ENCODE measurements around the gene GATM. TPM values are rescaled to one million over a fixed set of nuclear protein-coding genes. Genes with fewer than 3 reads are reported as not detected.

GATM gene
- total and polyA plus RNA-seq, 8 donors, result 5.4 to 26.3 (median 19.9) TPM

DNA sequence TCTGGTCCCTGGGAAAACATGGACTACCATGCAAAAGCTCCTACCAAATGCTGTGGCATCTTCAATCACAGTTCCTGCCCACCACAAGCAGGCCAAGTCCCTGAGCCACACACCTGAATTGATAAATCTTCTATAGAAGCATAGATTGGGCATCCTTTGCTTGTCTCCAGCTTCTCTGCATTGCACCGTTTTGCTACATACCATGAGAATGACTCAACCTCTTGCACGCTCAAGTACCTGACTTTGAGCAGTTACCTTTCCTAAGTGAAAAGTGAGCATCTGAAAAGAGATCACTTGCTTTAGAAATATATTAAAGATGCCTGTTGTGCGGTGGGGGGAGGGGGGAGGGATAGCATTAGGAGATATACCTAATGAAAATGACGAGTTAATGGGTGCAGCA, 31.3 kb downstream of the GATM start:
- Histone ChIP-seq H3K36me3 (no peaks in the 10 kb centered on the region), H3K27ac (peak overlapping the region in 1 of 2 donors; percentile 33), H3K27me3 (peaks cover 0 to 6% of the 10 kb centered on the region in 2 donors), H3K4me1 (no peaks in the 10 kb centered on the region), H3K4me3 (no peak overlapping the region), H3K9me3 (no peaks in the 10 kb centered on the region)
- intact Hi-C loops (cut with DNase I), result no loop called here
- TF ChIP-seq CTCF (IDR thresholded peaks at IDR 0.05), result no peak
- ATAC-seq, result peak; percentile 83
- DNase-seq, result no peak

GRCh38 chr15:45346381-45346780, 32.0 kb downstream of the GATM start:
- no peak for TF ChIP-seq CTCF (IDR thresholded peaks at IDR 0.05)
- Histone ChIP-seq H3K9me3 (no peaks in the 10 kb centered on the region), H3K4me3 (no peak overlapping the region), H3K4me1 (no peaks in the 10 kb centered on the region), H3K27me3 (peaks cover 0 to 6% of the 10 kb centered on the region in 2 donors), H3K36me3 (no peaks in the 10 kb centered on the region), H3K27ac (peak overlapping the region in 1 of 2 donors; percentile 33)
- intact Hi-C loops (cut with DNase I), result no loop called here
- ATAC-seq (peak; percentile 56), DNase-seq (no peak)

DNA sequence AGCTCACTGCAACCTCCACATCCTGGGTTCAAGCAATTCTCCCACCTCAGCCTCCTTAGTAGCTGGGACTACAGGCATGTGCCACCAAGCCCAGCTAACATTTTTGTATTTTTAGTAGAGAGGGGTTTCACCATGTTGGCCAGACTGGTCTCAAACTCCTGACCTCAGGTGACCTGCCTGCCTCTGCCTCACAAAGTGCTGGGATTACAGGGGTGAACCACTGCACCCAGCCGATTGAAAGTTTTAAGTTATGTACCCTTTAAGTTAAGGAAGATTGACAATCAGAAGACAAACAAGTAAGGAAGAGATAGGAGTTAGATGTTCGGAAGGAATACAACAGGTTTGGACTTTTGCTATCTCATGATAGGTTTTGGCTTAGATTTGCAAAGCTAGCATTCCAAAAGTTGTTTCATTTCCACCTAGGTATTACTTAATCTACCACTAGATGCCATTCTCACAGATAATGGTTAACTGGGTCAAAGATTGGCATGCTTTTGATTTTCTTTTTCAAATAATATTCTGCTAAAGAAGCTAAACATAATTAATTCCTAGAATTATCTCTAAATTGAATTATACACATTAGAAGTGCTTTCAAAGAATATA, 35.0 kb downstream of the GATM start:
- H3K27ac ChIP-seq, result no peak overlapping the region
- intact Hi-C loops (cut with DNase I), result no loop called here
- no peak for TF ChIP-seq CTCF (IDR thresholded peaks at IDR 0.05)
- no peak overlapping the region for H3K4me3 ChIP-seq
- H3K27me3 ChIP-seq, result no peaks in the 10 kb centered on the region
- no peak for DNase-seq
- H3K9me3 ChIP-seq, result no peaks in the 10 kb centered on the region
- no peak for ATAC-seq
- no peaks in the 10 kb centered on the region for H3K36me3 ChIP-seq
- no peaks in the 10 kb centered on the region for H3K4me1 ChIP-seq

DNA sequence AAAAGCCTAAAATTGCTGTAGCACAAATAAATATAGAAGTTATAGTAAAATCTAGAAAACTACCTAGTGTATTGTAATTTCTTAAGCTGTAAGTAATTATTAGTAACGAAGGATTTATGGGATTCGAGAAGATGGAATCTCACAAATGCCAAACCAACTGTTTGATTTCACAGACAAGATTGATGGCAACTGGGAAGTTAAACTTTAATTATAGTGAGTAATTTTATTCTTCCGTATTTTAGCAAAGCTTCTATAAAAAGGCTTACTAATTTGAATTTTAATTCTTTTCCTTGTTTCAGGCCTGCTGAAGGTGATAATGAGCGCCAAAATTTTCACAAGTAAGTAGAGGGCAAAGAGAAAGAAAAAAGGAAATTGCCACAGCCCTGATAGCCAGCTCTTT, 36.6 kb downstream of the GATM start:
- H3K4me3 ChIP-seq, result no peak overlapping the region
- TF ChIP-seq CTCF (IDR thresholded peaks at IDR 0.05), result no peak
- no peak overlapping the region for H3K27ac ChIP-seq
- H3K4me1 ChIP-seq, result no peaks in the 10 kb centered on the region
- H3K36me3 ChIP-seq, result no peaks in the 10 kb centered on the region
- no peak for ATAC-seq
- H3K9me3 ChIP-seq, result no peaks in the 10 kb centered on the region
- intact Hi-C loops (cut with DNase I), result no loop called here
- H3K27me3 ChIP-seq, result no peaks in the 10 kb centered on the region
- no peak for DNase-seq

GRCh38 chr15:45340429-45340828, 37.9 kb downstream of the GATM start:
- Histone ChIP-seq H3K36me3 (no peaks in the 10 kb centered on the region), H3K9me3 (no peaks in the 10 kb centered on the region), H3K4me3 (no peak overlapping the region), H3K27ac (no peak overlapping the region), H3K27me3 (no peaks in the 10 kb centered on the region), H3K4me1 (no peaks in the 10 kb centered on the region)
- intact Hi-C loops (cut with DNase I), result no loop called here
- no peak for TF ChIP-seq CTCF (IDR thresholded peaks at IDR 0.05)
- ATAC-seq, result no peak
- no peak for DNase-seq
